HL-60 (cell line): Measurements from ENCODE around the gene GMDS.

ENCODE experiments used
- DNase-seq, 2 experiments: peaks; one replicate each; pipeline ENCODE4 v3.0.0-alpha.2; 2010 to 2020; ENCODE audit warnings: low read depth in 1 of 2, low spot score in 1 of 2
- H3K27ac ChIP-seq: fragments of 250-450 bp; sonication (Bioruptor Pico); replicated peaks from 2 replicates; pipeline ENCODE4 v1.5.1; 2020; ENCODE audit warnings: mild to moderate bottlenecking, moderate library complexity
- H3K27me3 ChIP-seq: fragments of 250-450 bp; sonication (Bioruptor Pico); 2 replicates; pipeline ENCODE4 v1.5.1; 2021; ENCODE audit warnings: mild to moderate bottlenecking, moderate library complexity; ENCODE audit not compliant: insufficient read depth, poor library complexity, severe bottlenecking
- H3K4me3 ChIP-seq: replicated peaks from 2 replicates; pipeline ENCODE4 v1.5.1; 2011; ENCODE audit warnings: mild to moderate bottlenecking, control low read depth, low read length; ENCODE audit not compliant: insufficient read depth
- CTCF ChIP-seq: IDR thresholded peaks from one replicate; pipeline ENCODE4 v1.5.1; 2011; ENCODE audit warnings: low read length, control low read depth, inconsistent platforms; ENCODE audit not compliant: insufficient read depth
- GABPA ChIP-seq: IDR thresholded peaks from 2 replicates; pipeline ENCODE4 v1.6.1; 2012; ENCODE audit warnings: low read depth
- POLR2AphosphoS5 ChIP-seq: IDR thresholded peaks from 2 replicates; pipeline ENCODE4 v1.6.1; 2012; ENCODE audit warnings: low read depth
- REST ChIP-seq: IDR thresholded peaks from 2 replicates; pipeline ENCODE4 v1.6.1; 2012; ENCODE audit warnings: low read depth; ENCODE audit not compliant: insufficient replicate concordance
- SPI1 ChIP-seq: IDR thresholded peaks from 2 replicates; pipeline ENCODE4 v1.6.1; 2012; ENCODE audit warnings: low read depth, mild to moderate bottlenecking, borderline replicate concordance

Gene GMDS

GRCh38 chr6:2116496-2116895 lies 128.9 kb downstream of the GMDS start:
- TF ChIP-seq CTCF = no peak
- TF ChIP-seq POLR2AphosphoS5 = no peak
- no peak for TF ChIP-seq SPI1
- no peak for TF ChIP-seq REST
- no peak for TF ChIP-seq GABPA
- H3K4me3 ChIP-seq = no peak overlapping the region
- no peaks in the 10 kb centered on the region for H3K27me3 ChIP-seq
- DNase-seq = no peak
- H3K27ac ChIP-seq = no peak overlapping the region

- Histone ChIP-seq H3K27me3 (no peaks in the 10 kb centered on the region), H3K27ac (no peak overlapping the region), H3K4me3 (no peak overlapping the region)
- DNase-seq = no peak
- TF ChIP-seq POLR2AphosphoS5 = no peak
- TF ChIP-seq SPI1 = no peak
- TF ChIP-seq CTCF = no peak
- no peak for TF ChIP-seq GABPA
- TF ChIP-seq REST = no peak
These were observed 131.3 kb downstream of the GMDS start for GRCh38 chr6:2114100-2114499.

GRCh38 chr6:2111162-2111677 lies 134.2 kb downstream of the GMDS start:
- no peak for DNase-seq
- no peak overlapping the region for H3K4me3 ChIP-seq
- H3K27me3 ChIP-seq = no peaks in the 10 kb centered on the region
- no peak overlapping the region for H3K27ac ChIP-seq
- TF ChIP-seq GABPA (no peak), CTCF (no peak), POLR2AphosphoS5 (no peak), REST (no peak), SPI1 (no peak)
